Neural crest cell (in vitro differentiated cells): Measurements from ENCODE around the gene ZNF283. TPM values are rescaled to one million over a fixed set of nuclear protein-coding genes. Genes with fewer than 3 reads are reported as not detected.
A peak's percentile ranks its signal among the peaks of the same experiment; 100 is the strongest.

Experiments
- DNase-seq: peaks from one replicate; pipeline ENCODE4 v3.0.0; 2021; ENCODE audit warnings: low read depth, mixed read lengths, low spot score
- H3K27ac Mint-ChIP-seq: one replicate; pipeline ENCODE4 v1.8.0; 2021; ENCODE audit warnings: mild to moderate bottlenecking, mixed read lengths; ENCODE audit not compliant: unreplicated experiment
- H3K27me3 Mint-ChIP-seq: 2 replicates; pipeline ENCODE4 v1.8.0; 2021; ENCODE audit warnings: low read depth, mild to moderate bottlenecking, mixed read lengths
- H3K36me3 Mint-ChIP-seq: 2 replicates; pipeline ENCODE4 v1.8.0; 2021; ENCODE audit warnings: low read depth, mild to moderate bottlenecking, mixed read lengths
- H3K4me1 Mint-ChIP-seq: 2 replicates; pipeline ENCODE4 v1.8.0; 2021; ENCODE audit warnings: mixed read lengths
- H3K4me3 Mint-ChIP-seq: one replicate; pipeline ENCODE4 v1.8.0; 2021; ENCODE audit warnings: mild to moderate bottlenecking, mixed read lengths
- H3K9me3 Mint-ChIP-seq: 2 replicates; pipeline ENCODE4 v1.8.0; 2021; ENCODE audit warnings: mixed read lengths
- total RNA-seq: library from RNA; stranded (reverse); gene quantifications from 2 replicates; pipeline ENCODE4 v1.2.1, GENCODE V29; 2021
- TF ChIP-seq, protein P1 (sequence below): fragments of 200-600 bp; sonication (generic); conservative IDR thresholded peaks from 2 replicates; pipeline ENCODE4 v1.5.0; 2021; ENCODE audit warnings: antibody characterized with exemption, mild to moderate bottlenecking

Gene ZNF283
- total RNA-seq, 1 donor from 2014 or later = 13.6 TPM

DNA sequence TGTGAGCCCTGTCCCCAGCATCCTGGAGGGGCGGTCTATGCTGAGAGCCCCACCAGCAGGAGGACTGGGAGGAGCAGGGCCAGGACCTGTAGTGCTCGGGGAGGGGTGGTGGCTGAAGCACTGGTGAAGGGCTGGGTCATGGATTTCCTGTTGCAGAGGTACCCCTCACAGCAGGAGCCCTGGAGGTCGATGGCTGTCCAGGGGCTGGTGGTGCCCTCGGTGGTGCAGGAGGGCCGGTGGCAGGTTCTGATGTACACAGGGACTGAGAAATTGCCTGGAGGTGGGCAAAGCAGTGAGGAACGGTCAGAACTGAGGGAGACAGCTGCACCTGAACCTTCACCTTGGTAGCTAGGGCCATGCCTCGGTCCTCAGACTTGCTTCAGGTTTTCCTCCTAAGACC, 29.6 kb upstream of the ZNF283 start:
- Mint-ChIP-seq H3K4me1 (peaks cover 4% of the 10 kb centered on the region), H3K27me3 (peaks cover 89% of the 10 kb centered on the region), H3K36me3 (no peaks in the 10 kb centered on the region)

DNA sequence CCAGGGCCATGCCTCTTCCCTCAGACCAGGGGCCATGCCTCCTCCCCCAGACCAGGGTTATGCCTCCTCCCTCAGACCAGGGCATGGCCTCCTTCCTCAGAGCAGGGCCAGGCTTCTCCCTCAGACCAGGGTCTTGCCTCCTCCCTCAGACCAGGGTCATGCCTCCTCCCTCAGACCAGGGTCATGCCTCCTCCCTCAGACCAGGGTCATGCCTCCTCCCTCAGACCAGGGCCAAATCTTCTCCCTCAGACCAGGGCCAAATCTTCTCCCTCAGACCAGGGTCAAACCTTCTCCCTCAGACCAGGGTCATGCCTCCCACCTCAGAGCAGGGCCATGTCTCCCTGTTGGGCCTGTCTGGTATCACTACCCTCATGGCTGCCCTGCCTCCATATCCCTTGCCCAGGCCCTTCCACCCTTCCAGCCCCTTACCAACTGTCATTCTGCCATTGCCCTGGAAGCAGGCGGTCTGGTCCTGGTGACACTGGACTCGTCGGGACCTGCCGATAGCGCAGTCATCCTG, 29.0 kb upstream of the ZNF283 start:
- Mint-ChIP-seq H3K4me1 (peaks cover 4% of the 10 kb centered on the region), H3K4me3 (no peak overlapping the region), H3K27ac (no peak overlapping the region), H3K9me3 (no peaks in the 10 kb centered on the region), H3K27me3 (peaks cover 85% of the 10 kb centered on the region), H3K36me3 (no peaks in the 10 kb centered on the region)
- no peak for DNase-seq
- TF ChIP-seq, protein P1, sequence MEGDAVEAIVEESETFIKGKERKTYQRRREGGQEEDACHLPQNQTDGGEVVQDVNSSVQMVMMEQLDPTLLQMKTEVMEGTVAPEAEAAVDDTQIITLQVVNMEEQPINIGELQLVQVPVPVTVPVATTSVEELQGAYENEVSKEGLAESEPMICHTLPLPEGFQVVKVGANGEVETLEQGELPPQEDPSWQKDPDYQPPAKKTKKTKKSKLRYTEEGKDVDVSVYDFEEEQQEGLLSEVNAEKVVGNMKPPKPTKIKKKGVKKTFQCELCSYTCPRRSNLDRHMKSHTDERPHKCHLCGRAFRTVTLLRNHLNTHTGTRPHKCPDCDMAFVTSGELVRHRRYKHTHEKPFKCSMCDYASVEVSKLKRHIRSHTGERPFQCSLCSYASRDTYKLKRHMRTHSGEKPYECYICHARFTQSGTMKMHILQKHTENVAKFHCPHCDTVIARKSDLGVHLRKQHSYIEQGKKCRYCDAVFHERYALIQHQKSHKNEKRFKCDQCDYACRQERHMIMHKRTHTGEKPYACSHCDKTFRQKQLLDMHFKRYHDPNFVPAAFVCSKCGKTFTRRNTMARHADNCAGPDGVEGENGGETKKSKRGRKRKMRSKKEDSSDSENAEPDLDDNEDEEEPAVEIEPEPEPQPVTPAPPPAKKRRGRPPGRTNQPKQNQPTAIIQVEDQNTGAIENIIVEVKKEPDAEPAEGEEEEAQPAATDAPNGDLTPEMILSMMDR = no peak

More for the DNA sequence above, 29.6 kb upstream of the ZNF283 start:
- H3K27ac Mint-ChIP-seq = no peak overlapping the region
- DNase-seq = no peak
- H3K4me3 Mint-ChIP-seq = peak overlapping the region; percentile 45
- TF ChIP-seq, protein P1 = no peak
- no peaks in the 10 kb centered on the region for H3K9me3 Mint-ChIP-seq

DNA sequence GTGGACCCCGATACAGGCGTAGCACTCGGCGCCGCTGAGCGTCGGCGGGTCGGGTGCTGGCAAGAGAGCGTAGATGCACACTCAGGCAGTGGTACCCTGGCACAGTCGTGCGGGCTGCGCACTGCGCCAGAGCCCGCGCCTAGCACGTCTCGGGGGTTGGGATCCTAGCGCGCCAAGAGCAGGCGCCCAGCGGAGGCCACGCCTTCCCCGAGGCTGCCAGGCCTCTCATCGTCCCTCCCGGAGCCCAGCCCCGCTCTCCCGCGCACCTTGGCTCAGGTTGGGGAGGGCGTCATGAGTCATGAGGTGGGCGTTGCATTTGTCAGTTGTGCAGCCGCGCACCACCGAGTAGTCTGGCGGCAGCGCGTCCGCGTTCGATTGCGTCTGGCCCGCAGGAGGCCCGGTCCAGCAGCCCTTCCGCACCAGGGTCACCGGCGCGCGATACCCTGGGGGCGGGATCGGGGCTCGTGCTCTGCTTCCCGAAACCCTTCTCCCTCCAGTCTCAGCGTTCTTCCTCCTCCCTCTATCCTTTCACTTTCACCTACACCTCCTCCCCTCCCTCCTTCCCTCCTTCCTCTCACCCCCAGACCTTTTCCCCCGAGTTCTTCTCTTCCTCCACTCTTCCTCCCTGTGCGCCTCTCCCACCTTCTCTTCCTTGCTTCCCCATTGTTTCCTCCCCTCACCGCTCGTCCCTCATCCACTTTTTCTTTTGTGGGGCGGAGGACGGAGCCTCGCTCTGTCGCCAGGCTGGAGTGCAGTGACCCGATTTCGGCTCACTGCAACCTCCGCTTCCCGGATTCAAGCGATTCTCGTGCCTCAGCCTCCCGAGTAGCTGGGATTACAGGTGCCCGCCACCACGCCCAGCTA, 28.3 kb upstream of the ZNF283 start:
- Mint-ChIP-seq H3K4me1 (peaks cover 4% of the 10 kb centered on the region), H3K36me3 (no peaks in the 10 kb centered on the region), H3K9me3 (no peaks in the 10 kb centered on the region), H3K27me3 (peaks cover 78% of the 10 kb centered on the region), H3K4me3 (peak overlapping the region; percentile 49), H3K27ac (no peak overlapping the region)
- TF ChIP-seq, protein P1 = no peak
- no peak for DNase-seq

DNA sequence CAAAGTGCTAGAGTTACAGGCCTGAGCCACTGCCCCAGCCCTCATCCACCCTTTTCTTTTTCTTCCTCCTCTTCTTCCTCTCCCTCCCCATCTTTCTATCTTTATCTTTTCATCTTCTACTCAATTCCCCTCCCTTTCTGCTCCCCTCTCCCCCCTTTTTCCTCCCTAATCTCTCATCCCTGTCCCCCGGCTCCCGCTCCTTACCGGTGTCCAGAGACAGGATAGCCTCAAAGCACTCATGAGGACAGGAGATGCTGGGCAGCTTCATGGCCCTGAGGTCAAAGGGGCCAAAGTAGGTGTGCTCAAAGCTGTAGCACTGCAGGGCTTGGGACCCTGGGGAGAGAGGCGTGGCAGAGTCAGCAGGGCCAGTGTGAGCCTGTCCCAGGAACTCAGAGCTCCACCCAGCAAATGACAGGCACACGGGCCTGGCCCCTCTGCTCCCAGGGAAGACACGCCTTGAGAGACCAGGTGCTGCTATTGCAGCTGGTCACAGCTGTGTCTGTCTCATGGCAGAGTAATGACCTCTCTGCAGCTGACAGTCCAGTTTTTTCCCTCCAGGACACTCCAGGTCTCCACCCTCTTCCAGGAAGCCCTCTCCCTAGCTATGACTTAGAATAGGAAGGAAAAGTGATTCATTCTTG, 27.5 kb upstream of the ZNF283 start:
- Mint-ChIP-seq H3K27ac (no peak overlapping the region), H3K9me3 (no peaks in the 10 kb centered on the region), H3K4me3 (peak overlapping the region; percentile 49), H3K27me3 (peaks cover 75% of the 10 kb centered on the region), H3K36me3 (no peaks in the 10 kb centered on the region), H3K4me1 (peaks cover 4% of the 10 kb centered on the region)
- DNase-seq = no peak
- TF ChIP-seq, protein P1 = no peak

DNA sequence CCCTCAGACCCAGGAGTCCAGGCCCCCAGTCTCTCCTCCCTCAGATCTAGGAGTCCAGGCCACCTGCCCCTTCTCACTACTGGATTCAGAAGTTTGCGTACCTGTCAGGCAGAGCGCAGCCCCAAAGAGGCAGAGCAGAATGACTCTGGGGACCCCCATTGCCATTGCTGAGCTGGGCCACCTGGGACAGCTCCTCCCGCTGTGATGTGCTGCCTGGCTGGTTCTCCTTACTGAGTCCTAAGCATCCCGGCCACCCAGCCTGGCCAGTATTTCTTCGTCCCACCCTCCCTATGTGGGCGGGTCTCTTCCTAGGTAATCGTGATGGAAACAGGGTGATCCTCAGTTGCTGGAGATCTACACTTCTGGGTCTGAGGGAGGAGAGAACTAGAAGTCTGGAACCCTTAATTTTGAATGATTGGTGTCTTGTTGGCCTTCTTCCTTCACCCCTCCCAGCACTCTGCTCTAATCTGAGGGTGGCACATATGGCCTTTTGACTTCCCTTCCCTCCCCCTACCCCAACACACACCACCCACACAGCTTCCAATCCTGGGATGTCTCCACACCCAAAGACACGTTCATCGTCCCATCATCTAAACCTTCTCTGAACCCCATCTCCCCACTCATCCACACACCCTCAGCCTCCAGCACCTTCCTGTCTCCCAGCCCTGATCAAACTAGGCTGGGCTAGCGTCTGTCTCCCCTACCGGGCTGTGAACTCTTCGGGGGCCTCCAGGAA, 24.7 kb upstream of the ZNF283 start, which contains the start of gene LYPD5:
Gene LYPD5 (minus strand): TSS at position 232 of the 736 bp plus-strand sequence. CDS start 67 bp downstream, at position 165.
- Mint-ChIP-seq H3K4me3 (no peak within 1 kb of the TSS), H3K9me3 (peaks cover 3% of the 10 kb centered on the region), H3K27ac (peak within 1 kb of the TSS; percentile 74), H3K4me1 (peaks cover 12% of the 10 kb centered on the region), H3K36me3 (no peaks in the 10 kb centered on the region), H3K27me3 (peaks cover 63% of the 10 kb centered on the region)
- TF ChIP-seq, protein P1 = no peak
- no peak for DNase-seq
